ENCODE results near the gene CAVIN3. TPM values are rescaled to one million over a fixed set of nuclear protein-coding genes. Genes with fewer than 3 reads are reported as not detected.
A peak's percentile ranks its signal among the peaks of the same experiment; 100 is the strongest.

The CAVIN3 gene, protein sequence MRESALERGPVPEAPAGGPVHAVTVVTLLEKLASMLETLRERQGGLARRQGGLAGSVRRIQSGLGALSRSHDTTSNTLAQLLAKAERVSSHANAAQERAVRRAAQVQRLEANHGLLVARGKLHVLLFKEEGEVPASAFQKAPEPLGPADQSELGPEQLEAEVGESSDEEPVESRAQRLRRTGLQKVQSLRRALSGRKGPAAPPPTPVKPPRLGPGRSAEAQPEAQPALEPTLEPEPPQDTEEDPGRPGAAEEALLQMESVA
- total RNA-seq (2012; rRNA removed): 209 and 228 TPM in 2 replicates

DNA sequence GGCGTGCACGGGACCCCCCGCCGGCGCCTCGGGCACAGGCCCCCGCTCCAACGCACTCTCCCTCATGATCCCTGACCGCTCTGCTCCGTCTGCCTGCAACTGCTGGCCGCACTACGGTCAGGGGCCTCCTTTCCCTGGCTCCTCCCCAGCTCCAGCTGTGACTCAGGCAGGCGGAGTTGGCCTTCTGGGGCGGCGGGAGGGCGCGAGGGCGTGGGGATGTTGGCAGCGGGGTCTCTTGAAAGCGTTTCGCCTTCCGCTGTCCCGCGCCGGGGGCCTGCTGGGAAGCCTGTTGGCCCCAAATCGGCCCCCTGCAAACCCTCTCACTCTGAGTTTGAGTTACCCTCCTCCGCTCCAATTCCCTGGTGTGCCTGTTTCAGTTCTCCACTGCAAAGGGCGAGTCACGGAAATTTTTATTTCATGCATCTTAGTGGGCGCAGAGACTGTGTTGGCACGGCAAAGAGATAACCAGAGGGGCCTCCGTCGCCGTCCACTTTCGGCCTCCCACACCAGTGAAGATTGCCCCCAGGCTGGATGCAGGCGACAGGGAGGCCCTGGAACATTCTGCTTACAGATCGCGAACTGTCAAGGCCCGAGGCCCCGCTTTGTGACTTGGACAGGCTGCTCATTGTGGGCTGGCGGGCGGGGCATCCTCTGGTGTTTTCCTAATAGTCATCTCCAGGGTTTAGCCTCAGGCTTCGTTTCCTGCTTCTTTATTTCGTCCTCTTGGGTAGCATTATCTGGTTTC is at the start of gene CAVIN3:
CAVIN3 (minus strand) TSS at position 91 of the 745 bp plus-strand sequence; CDS start at position 66, 25 bp downstream.
- peaks cover 37% of the 10 kb centered on the region for H3K4me1 ChIP-seq (ENCODE audit: control insufficient read depth, insufficient read depth, low read length)
- H3K9ac ChIP-seq (ENCODE audit: low read depth, low read length): peak within 1 kb of the TSS; percentile 98
- peak within 1 kb of the TSS; percentile 92 for H3K4me2 ChIP-seq (ENCODE audit: low read length)
- H3K27me3 ChIP-seq (ENCODE audit: control insufficient read depth, insufficient read depth, low read length): no peaks in the 10 kb centered on the region
- peaks cover 11% of the 10 kb centered on the region for H3K36me3 ChIP-seq (ENCODE audit: insufficient read depth, low read length)
- no peaks in the 10 kb centered on the region for H3K9me3 ChIP-seq (replicated peaks; ENCODE audit: low read length)
- H3K4me3 ChIP-seq (ENCODE audit: low read length): peak within 1 kb of the TSS; percentile 83

GRCh38 chr11:6365659-6366058 is 45.4 kb upstream of the CAVIN3 start:
- Histone ChIP-seq H3K4me2 (ENCODE audit: low read length) (no peak overlapping the region), H3K4me1 (ENCODE audit: control insufficient read depth, insufficient read depth, low read length) (no peaks in the 10 kb centered on the region), H3K9ac (ENCODE audit: low read depth, low read length) (no peak overlapping the region), H3K27me3 (ENCODE audit: control insufficient read depth, insufficient read depth, low read length) (peaks cover 18% of the 10 kb centered on the region), H3K36me3 (ENCODE audit: insufficient read depth, low read length) (no peaks in the 10 kb centered on the region), H3K4me3 (ENCODE audit: low read length) (no peak overlapping the region), H3K9me3 (replicated peaks; ENCODE audit: low read length) (no peaks in the 10 kb centered on the region)

- H3K9me3 ChIP-seq (replicated peaks; ENCODE audit: low read length): no peaks in the 10 kb centered on the region
- no peaks in the 10 kb centered on the region for H3K4me1 ChIP-seq (ENCODE audit: control insufficient read depth, insufficient read depth, low read length)
- H3K4me2 ChIP-seq (ENCODE audit: low read length): no peak overlapping the region
- peaks cover 18% of the 10 kb centered on the region for H3K27me3 ChIP-seq (ENCODE audit: control insufficient read depth, insufficient read depth, low read length)
- no peak overlapping the region for H3K4me3 ChIP-seq (ENCODE audit: low read length)
- H3K36me3 ChIP-seq (ENCODE audit: insufficient read depth, low read length): no peaks in the 10 kb centered on the region
- H3K9ac ChIP-seq (ENCODE audit: low read depth, low read length): no peak overlapping the region
Measured at GRCh38 chr11:6362873-6363678, 42.8 kb upstream of the CAVIN3 start.

- H3K9ac ChIP-seq (ENCODE audit: low read depth, low read length): no peak overlapping the region
- no peaks in the 10 kb centered on the region for H3K36me3 ChIP-seq (ENCODE audit: insufficient read depth, low read length)
- no peak overlapping the region for H3K4me3 ChIP-seq (ENCODE audit: low read length)
- H3K27me3 ChIP-seq (ENCODE audit: control insufficient read depth, insufficient read depth, low read length): peaks cover 17% of the 10 kb centered on the region
- no peak overlapping the region for H3K4me2 ChIP-seq (ENCODE audit: low read length)
- H3K9me3 ChIP-seq (replicated peaks; ENCODE audit: low read length): no peaks in the 10 kb centered on the region
- peaks cover 6% of the 10 kb centered on the region for H3K4me1 ChIP-seq (ENCODE audit: control insufficient read depth, insufficient read depth, low read length)
Measured at GRCh38 chr11:6362185-6362872, 42.0 kb upstream of the CAVIN3 start.

DNA sequence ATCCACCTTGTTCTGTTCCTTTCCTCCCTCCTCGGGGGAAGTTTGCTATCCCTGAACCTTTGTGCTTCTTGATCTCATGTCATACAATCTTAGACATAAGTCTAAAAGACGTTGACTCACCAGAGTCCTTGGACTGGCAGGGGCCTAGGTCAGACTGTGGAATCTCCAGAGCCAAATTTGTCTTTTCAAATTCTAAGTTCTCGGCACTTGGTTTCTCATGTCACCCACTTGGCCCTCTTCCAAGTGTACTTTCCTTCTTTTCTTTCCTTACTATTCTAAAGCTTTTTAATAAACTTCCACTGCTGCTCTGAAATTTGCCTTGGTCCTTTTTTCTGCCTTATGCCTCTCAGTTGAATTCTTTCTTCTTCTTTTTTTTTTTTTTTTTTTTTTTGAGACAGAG is 39.9 kb upstream of the CAVIN3 start:
- Histone ChIP-seq H3K9ac (ENCODE audit: low read depth, low read length) (no peak overlapping the region), H3K27me3 (ENCODE audit: control insufficient read depth, insufficient read depth, low read length) (peaks cover 6% of the 10 kb centered on the region), H3K4me3 (ENCODE audit: low read length) (no peak overlapping the region)

DNA sequence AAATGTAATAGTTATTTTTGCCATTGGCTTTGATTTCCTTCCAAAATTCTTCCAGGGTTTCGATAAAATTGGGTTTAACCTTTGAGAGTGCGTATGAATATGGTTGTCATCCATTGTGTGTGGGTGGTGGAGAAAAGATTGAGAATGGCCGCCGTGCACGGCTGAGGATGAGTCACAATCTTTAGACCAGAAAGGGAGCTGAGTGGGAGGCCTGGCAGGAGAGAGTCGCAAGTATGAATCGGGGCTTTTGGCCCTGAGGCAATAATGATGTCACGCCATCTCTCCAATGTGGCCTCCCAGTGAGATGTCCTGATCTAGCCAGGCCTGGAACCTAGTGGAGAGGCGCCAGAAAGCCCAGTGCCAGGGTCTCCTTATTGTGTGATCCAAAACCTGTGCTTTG is 36.9 kb upstream of the CAVIN3 start:
- H3K27me3 ChIP-seq (ENCODE audit: control insufficient read depth, insufficient read depth, low read length): peaks cover 4% of the 10 kb centered on the region
- H3K9ac ChIP-seq (ENCODE audit: low read depth, low read length): peak overlapping the region; percentile 0
- no peaks in the 10 kb centered on the region for H3K9me3 ChIP-seq (replicated peaks; ENCODE audit: low read length)
- H3K4me2 ChIP-seq (ENCODE audit: low read length): peak overlapping the region; percentile 66
- peaks cover 16% of the 10 kb centered on the region for H3K4me1 ChIP-seq (ENCODE audit: control insufficient read depth, insufficient read depth, low read length)
- no peaks in the 10 kb centered on the region for H3K36me3 ChIP-seq (ENCODE audit: insufficient read depth, low read length)
- H3K4me3 ChIP-seq (ENCODE audit: low read length): peak overlapping the region; percentile 51

More for the DNA sequence above, 39.9 kb upstream of the CAVIN3 start:
- Histone ChIP-seq H3K4me2 (ENCODE audit: low read length) (no peak overlapping the region), H3K4me1 (ENCODE audit: control insufficient read depth, insufficient read depth, low read length) (peaks cover 16% of the 10 kb centered on the region), H3K36me3 (ENCODE audit: insufficient read depth, low read length) (no peaks in the 10 kb centered on the region), H3K9me3 (replicated peaks; ENCODE audit: low read length) (no peaks in the 10 kb centered on the region)

- Histone ChIP-seq H3K4me3 (ENCODE audit: low read length) (peak overlapping the region; percentile 51), H3K9me3 (replicated peaks; ENCODE audit: low read length) (no peaks in the 10 kb centered on the region), H3K36me3 (ENCODE audit: insufficient read depth, low read length) (no peaks in the 10 kb centered on the region), H3K27me3 (ENCODE audit: control insufficient read depth, insufficient read depth, low read length) (peaks cover 8% of the 10 kb centered on the region), H3K4me1 (ENCODE audit: control insufficient read depth, insufficient read depth, low read length) (peaks cover 16% of the 10 kb centered on the region), H3K4me2 (ENCODE audit: low read length) (peak overlapping the region; percentile 66), H3K9ac (ENCODE audit: low read depth, low read length) (no peak overlapping the region)
Measured at GRCh38 chr11:6356503-6357055, 36.3 kb upstream of the CAVIN3 start.

DNA sequence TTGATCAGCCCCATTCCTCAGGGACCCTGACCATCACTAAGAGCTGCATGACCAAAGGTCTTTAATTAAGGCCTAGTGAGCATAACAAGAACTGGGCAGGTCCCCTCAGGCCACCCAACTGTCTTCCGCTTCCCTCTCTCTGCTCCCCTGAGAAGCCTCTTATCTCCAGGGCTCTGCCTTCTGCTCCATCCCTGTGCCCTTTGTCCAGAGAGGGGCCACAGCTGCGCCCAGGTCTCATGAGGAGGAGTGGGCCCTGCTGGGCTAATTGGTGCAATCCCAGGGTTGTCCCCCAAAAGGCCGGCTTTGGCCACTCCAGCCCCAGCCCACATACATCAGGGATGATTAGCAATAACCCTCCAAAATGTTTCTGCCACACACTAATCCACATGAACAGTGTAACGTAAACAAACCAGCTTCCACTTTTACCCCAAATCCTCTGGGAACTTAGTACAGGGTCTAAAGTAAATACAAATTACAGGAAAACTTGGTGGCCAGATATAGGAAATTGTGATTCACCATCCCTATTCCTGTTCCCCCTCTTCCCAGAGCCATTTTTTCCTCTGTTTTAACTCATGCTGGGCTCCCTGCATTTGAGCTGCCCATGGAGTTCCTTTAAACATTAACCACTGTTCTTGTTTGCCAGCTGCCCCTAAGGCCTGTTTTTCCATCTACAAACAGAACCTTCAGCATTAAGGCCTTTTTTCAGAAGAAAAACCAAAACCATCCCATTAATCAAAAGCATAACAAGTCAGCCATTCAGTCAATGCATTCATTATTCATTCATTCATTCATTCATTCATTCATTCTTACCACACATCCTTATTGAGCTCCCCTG is 34.6 kb upstream of the CAVIN3 start:
- H3K4me3 ChIP-seq (ENCODE audit: low read length): no peak overlapping the region

DNA sequence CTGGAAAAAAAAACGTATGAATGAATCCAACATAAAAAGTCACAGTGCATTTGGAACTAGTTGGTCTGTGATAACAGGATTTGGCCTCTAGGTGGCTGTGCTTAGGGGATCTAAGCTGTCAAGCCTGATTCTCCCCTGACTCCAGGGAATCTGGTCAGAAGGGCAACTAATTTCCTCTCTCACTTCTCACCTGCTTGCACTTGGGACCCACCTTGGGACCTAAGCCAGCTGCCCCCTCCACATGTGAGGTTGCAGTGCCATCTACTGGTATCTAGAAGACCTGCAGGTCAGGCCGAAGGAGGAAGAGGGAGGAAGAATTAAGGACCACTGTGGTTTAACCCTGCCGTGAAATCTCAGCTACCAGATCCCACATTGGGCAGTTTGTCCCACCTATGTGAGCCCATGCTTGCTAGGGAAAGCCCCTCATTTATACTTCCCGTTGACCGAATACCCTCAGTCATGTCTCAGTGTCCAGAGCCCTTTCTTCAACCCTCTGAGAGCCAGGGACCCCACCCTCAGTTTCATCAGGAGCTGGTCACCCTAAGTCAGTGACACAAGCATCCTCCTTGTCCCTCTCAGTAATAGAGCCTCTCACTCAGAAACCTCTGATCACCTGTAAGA is 33.2 kb upstream of the CAVIN3 start:
- H3K9me3 ChIP-seq (replicated peaks; ENCODE audit: low read length): no peaks in the 10 kb centered on the region
- H3K4me2 ChIP-seq (ENCODE audit: low read length): no peak overlapping the region
- H3K9ac ChIP-seq (ENCODE audit: low read depth, low read length): no peak overlapping the region
- H3K36me3 ChIP-seq (ENCODE audit: insufficient read depth, low read length): no peaks in the 10 kb centered on the region
- H3K27me3 ChIP-seq (ENCODE audit: control insufficient read depth, insufficient read depth, low read length): peaks cover 8% of the 10 kb centered on the region
- H3K4me3 ChIP-seq (ENCODE audit: low read length): no peak overlapping the region
- peaks cover 16% of the 10 kb centered on the region for H3K4me1 ChIP-seq (ENCODE audit: control insufficient read depth, insufficient read depth, low read length)

More for the DNA sequence above, 34.6 kb upstream of the CAVIN3 start:
- H3K4me2 ChIP-seq (ENCODE audit: low read length): no peak overlapping the region
- H3K36me3 ChIP-seq (ENCODE audit: insufficient read depth, low read length): no peaks in the 10 kb centered on the region
- H3K9ac ChIP-seq (ENCODE audit: low read depth, low read length): no peak overlapping the region
- H3K4me1 ChIP-seq (ENCODE audit: control insufficient read depth, insufficient read depth, low read length): peaks cover 16% of the 10 kb centered on the region
- peaks cover 8% of the 10 kb centered on the region for H3K27me3 ChIP-seq (ENCODE audit: control insufficient read depth, insufficient read depth, low read length)
- no peaks in the 10 kb centered on the region for H3K9me3 ChIP-seq (replicated peaks; ENCODE audit: low read length)
